Activated CD4-positive, alpha-beta T cell treated with anti-CD3 and anti-CD28 coated beads for 1 hour (primary cell): ENCODE measurements around the gene LRRC26.
A peak's percentile ranks its signal among the peaks of the same experiment; 100 is the strongest.

Experiments
- DNase-seq: peaks from one replicate; pipeline ENCODE4 v3.0.0-alpha.2; 2020

The LRRC26 gene

DNA sequence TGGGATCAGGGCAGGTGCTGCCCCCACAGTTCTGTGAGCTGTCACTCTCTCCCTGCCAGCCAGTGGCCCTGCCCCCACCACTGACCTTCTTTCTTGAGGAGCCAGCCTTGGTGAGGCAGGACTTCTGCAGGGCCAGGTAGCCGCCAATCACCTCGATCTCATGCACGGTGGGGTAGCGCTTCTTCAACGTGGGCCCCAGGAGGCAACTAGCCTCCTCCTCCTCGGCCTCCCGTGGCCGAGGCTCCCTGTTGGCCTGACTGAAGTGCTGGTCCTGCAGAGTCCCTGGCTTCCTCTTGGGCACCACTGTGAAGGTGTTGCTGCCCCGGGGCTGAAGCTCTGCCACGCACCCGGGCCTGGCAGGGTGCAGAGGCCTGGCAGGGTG lies 29.0 kb upstream of the LRRC26 start:
- DNase-seq = no peak

DNA sequence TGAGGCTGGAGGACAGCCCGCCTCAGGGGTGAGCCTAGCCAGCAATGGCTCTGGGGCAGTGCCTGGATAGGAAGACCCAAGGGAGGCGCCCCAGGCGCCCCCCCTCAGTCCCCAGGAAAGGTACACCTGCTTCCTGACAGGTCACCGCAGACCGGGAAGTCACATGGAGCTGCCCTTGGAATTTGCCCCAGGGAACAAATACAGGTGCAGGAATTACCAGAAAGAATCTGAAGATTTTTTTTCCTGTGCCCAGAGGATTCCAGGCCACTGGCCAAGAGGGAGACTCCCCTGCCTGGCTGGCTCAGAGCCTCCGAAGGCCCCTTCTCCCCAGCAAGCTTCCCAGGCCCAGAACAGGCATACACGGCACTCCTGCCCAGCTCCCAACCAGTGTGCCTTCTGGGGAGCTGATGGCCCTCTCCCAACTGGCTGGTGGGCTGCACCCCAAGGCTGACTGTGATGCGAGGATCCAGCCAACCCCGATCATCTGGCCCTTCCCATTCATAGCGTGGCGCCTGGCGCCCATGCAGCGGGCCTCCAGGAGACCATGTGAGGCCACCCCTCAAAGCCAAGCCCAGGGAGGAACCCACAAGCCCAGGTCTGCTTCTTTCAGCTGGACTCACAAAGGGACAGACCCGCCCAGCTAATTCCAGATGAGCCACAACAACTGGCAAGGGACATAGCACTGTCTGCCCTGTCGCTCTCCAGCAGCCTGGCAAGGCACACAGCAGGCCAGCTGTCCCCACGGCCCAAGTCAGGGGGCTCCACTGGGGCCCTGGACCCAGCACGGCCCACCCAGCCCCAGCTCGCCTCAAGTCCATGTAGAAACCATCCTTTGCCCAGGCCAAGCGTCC lies 28.4 kb upstream of the LRRC26 start:
- DNase-seq = no peak

DNA sequence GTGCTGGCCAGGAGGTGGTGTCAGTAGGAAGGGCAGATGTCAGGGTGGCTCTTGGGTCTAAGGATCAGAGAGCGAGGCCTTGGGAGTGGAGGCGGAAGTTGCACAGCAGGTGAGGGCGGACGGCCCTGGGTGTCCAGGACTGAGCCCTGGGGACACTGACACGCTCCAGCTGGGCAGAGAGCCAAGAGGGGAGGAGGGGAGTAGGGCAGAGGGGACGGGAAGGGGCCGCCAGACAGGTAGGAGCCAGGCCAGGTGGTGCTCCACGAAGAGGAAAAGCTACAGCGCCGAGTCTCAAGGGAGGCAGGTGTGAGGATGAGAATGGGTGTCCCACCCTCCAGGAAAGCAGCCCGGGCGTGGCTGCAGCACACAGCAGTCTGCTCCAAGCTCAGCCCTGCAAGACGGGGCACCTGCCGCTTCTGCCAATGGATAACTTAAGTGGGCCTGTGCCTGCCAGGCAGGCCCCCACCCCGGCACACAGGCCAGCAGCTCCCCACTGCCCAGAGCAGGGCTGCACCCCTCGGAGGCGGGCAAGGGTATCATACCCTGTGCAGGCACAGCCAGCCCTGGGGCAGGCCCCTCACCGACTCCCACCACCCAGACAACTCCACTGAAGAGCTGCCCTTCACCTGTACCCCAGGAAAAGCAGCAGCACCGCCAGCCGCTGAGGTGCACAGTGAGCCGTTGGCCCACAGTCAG lies 25.8 kb upstream of the LRRC26 start:
- DNase-seq = no peak

DNA sequence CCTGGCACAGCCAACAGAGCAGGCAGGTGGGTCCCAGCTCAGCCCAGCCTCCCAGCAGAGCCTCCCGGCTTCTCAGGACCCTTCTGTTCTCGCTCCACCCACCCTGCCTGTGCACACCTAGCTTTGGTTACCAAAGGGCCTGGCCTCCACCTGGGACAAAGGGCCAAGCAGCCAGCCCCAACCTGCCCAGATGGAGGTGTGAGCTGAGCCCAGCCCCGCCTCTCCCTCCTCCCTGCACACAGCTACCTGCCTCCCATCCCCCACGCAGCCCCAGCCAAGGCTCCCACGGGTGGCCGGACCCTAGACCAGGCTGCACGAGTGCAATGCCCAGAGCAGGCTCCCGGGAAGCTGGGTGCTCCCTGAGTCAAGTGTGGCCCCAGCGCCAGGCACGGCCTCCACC lies 25.1 kb upstream of the LRRC26 start:
- no peak for DNase-seq

DNA sequence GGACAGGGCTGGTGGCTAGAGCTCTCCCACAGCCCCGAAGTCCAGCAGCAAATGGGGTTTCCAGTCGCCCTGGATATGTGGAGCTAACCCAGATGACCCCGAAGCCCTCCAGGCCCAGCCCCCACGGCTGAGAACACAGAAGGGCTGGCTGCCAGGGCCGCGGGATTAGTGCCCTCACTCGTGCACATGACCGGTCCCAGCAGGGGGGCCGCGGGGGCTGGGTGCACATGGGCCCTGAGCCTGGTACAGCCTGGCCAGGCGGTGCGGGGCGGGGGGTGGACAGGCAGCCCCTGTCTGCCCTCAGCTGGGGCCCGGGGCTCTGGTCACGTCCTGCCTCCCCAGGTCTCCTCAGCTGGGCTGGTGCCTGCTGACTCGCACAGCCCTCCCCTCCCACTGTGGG lies 24.5 kb upstream of the LRRC26 start:
- no peak for DNase-seq

DNA sequence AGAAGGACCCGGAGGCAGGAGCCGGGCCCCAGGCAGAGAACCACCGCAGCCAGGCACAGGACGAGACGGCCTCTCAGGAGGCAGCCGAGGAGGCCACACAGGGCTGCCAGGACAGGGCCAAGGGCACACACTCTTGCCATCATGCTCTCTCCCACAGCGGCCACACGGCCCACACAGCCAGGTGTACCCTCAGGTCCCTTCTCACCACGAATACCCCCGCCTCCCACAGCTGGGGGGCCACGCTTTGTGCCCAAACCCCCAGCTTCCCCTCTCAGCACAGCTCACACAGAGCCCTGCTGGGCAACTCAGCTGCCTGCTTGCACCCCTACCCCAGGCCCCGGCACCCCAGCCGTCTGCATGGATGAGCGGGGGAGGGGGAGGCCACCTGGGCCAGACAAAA lies 23.9 kb upstream of the LRRC26 start:
- DNase-seq = no peak

DNA sequence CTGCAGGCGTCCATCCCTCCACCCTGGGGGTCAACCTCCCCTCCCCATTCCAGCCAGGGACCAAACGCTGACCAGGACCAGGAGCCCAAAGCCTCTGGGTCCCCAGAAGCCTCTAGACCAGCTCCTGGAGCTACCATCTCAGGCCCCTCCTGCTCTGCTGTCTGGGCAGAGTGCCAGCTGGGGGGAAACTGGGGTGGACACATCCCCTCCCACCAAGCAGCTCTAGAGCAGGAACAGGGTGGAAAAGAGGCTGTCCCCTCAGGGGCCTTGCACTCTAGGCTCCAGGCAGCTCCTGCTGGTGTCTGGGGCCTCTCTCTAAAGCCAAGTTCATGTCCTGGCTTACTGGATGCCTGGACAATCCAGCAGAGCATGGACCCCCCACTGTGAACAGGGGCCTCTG lies 23.0 kb upstream of the LRRC26 start:
- no peak for DNase-seq

DNA sequence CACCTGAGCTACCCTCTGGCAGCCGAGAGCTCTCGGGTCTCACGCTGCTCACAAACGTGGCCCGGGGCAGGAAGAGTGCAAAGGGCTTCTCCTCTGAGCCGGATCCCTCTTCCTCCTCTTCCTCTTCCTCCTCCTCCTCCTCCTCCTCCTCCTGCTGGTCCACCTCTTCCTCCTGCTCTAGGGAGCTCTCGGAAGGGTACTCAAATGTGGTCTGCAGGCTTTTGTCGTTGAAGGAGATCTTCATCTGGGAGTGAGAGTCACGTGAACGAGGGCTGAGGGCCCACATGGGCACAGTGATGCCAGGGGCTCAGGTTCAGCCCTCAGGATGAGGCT lies 22.6 kb upstream of the LRRC26 start:
- no peak for DNase-seq

DNA sequence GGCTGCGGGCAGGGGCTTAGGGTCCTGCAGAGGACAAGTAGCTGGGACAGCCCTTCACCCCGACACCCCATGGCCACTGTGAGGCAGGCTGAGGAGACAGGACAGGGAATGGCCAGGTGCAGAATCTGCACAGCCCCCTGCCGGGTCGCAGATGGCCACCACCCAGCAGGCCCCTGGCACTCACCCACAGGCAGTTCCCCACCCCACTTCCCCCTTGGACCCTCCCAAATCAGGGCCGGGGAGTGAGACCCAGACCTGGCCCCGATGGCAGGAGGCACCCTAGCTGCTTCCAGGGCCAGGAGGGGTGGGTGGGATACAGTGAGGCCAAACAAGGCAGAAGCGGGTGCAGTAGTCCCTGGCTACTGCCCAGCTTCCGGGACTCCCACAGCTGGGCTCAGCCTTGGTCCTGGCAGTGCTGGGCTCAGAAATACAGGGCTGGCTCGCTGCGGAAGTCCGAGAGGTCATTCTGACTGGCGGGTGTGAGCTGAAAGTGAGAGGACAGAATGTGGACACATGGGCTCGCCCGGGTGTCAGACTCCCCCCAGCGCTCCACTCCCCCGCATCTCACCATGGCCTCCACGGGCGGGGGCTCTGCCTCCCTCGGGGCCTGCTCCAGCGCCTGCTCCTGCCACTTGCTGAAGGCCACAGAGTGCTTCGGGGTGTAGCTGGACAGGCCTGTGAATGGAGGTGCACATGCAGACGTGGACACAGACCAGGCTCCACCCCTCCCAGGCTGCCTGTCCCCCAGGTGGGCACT lies 22.0 kb upstream of the LRRC26 start:
- no peak for DNase-seq

DNA sequence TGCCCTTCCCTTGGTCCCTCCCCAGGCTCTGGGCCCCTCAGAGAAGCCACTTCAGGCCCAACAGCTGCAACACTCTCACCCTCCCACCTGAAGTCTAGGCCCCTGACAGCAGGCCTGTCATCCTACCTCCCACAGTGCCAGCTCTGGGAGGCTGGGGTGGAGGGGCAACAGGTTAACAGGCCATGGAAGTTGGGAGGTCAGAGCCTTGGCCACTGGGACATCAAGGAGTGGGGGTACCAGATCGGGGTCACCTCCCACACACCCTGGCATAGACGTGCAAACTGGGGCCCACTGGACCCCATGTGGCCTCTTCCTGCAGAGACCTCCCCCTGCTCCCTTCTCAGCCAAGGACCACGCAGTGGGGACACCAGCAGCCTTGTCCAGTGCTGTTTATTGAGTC lies 21.4 kb upstream of the LRRC26 start:
- DNase-seq = no peak

DNA sequence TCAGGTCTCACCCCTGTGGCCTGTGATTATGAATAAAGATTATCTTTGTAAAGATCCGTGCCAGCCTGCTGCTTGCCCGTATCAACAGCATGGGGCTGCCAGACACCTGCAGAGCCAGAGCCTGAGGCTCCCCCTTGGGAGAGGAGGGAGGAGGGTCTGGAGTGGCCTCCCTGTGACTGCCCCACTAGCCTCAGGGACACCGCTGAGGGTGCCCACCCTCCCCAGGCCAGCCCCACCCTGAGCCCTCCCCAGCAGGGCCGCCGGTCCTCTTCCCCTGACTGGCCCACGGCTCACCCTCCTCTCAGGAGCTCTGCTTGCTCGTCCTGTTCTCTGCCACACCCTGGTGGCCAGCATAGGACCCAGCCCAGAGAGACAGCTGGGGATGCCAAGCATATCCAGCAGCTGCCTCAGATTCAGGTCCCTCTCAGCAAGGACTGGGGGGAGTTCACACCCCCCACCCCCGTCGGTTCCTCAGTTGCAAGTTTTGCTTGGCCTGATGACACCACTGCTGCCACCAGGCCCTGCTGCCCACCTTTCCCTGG lies 20.5 kb upstream of the LRRC26 start:
- DNase-seq = no peak

DNA sequence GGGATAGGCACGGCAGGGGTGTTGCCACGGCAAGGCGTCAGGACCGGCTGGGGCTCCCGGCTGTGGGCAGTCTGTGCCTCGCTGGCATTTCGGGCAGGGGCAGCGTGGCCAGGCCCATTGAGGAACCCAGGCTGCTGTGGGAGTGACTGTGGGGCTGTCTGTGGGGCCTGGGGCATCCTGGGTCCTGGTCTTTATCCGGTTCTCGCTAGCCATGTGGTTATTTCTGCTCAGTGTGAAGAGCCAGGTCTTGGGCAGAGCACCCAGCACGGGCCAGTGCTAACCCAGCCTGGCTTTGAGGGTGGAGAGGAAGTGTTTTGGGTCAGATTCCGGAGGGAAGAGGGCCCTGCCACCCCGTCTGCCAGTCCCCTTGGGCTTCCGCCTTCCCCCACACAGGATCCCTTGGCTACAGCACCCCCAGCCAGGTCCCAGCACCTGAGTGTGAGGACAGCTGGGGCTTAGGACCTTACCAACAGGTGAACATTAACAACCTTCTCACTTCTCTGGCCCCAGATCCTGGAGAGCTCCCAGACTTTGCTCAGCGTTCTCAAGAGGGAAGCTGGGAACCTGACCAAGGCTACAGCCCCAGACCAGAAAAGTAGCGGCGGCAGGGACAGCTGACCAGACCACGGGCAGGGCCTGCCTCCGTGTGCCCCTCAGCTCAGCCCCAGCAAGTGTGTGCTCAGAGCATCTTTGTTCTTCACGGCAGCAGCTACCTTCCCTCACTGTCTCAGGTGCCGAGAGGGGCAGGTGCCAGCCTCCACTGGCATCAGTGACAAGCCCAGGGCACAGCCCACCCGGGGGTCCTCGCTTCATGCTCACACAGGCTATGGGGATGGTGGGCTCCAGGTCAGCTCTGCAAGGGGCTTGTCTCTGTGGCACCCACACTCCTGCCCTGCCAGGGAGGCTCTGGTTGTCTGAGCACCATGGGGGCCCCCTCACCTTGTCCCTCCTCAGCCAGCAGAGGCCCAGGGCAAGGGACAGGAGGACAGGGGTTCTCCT lies 19.7 kb upstream of the LRRC26 start:
- no peak for DNase-seq

DNA sequence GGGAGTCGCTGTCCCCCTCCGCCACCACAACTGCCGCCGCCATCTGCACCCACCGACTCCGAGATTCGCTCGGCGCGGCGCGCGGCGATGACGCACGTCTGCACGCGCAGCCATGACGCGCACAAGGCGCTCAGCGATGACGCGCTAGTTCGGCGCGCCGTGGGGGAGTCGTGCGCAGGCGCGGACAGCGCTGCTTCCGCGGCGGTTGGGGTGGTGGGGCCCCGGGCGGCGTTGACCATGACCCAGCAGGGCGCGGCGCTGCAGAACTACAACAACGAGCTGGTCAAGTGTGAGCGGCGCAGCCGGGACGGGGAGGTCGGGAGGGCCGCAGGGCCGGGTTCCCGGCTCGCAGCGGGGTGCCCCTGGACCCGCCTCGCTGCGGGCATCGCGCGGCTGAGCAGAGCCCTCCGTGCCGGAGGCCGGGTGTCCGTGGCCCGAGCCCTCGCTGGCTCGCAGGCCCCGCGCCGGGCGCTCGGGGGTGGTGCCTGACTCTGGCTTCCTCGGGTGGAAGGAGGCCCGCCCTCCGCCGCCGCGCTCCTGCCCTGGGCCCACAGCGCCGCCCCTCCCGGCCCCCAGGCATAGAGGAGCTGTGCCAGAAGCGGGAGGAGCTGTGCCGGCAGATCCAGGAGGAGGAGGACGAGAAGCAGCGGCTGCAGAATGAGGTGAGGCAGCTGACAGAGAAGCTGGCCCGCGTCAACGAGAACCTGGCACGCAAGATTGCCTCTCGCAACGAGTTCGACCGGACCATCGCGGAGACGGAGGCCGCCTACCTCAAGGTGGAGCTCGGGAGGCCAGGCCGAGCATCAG lies 18.8 kb upstream of the LRRC26 start, which contains the start of the genes ANAPC2 and SSNA1:
Gene ANAPC2, minus strand, starts transcription at position 71 of the 807 bp plus-strand sequence. Its CDS starts 28 bp downstream, at position 43.
Gene SSNA1, plus strand, starts transcription at position 187 of the 807 bp plus-strand sequence. Its CDS starts 51 bp downstream, at position 238.
- peak; percentile 92 for DNase-seq

DNA sequence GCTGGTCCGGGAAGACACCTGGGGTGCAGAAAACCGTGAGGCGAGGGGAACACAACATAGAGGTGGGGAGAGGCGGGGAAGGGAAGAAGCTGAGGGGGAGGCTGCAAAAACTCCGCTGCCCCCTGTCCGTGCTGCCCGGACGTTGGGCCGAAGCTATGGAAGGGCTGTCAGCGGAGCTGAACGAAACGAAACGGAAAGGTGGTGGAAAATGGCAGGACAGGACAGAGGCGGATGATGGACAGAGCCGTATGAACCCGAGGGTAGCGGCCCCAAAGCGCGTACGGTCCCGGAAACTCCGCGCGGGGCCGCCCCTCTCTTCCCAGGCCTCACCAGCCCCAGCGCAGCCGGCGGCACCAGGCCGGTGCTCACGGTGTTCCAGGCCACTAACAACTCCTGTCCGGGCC lies 18.2 kb upstream of the LRRC26 start:
- no peak for DNase-seq

DNA sequence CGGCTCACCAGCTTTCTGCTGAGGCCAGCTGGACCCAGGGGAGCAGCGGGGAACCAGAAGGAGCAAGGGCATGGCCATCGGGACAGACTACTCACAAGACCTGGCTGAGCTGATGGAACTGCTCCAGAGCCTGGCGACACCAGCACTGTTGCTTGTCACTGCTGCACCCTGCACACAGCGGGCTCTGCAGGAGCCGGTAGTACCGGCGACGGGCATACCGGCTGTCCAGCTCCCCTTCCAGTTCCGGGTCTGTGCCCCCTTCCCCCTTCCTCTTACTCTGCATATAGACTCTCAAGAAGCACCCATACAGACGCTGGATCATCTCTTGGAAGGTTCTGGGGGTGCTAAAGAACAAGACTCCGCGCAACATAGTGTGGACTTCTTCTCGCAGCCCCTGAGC lies 17.5 kb upstream of the LRRC26 start:
- no peak for DNase-seq

DNA sequence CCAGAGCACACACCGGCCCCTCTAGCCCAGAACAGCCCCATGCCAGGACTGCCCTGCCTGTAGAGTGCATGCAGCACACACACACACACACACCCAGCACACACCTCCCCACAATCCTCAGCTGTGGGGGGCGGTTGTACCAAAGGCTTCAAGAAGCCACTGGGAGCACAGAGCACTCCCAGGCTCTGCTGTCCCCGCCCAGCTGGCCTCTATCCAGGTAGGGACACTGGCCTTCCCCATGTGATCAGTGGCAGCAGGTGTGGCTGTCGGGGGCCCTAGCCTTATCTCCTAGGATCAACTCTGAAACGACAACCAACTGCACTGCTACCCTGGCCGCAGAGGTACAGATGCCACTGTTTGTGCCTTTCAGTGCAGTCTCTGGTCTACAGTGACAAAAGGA lies 16.5 kb upstream of the LRRC26 start:
- no peak for DNase-seq

DNA sequence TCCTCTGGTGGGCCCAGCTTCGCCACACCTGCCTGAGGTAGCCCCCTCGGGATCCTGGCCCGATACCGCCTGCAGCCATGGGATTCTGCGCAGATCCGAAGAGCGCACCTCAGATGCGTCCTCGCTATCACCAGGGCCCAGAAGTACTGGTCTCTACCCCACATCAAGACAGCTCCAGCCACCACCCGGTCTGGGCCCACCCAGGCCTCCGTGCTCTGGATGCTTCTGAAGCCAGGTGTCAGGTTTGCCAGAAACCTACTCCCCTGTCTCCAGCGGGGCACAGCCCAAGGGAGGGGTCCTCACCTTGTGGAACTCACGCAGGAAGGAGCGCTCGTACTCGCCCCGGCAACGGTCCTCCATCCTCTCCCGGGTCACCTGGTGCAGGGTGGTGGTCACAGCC lies 16.1 kb upstream of the LRRC26 start:
- DNase-seq = no peak

DNA sequence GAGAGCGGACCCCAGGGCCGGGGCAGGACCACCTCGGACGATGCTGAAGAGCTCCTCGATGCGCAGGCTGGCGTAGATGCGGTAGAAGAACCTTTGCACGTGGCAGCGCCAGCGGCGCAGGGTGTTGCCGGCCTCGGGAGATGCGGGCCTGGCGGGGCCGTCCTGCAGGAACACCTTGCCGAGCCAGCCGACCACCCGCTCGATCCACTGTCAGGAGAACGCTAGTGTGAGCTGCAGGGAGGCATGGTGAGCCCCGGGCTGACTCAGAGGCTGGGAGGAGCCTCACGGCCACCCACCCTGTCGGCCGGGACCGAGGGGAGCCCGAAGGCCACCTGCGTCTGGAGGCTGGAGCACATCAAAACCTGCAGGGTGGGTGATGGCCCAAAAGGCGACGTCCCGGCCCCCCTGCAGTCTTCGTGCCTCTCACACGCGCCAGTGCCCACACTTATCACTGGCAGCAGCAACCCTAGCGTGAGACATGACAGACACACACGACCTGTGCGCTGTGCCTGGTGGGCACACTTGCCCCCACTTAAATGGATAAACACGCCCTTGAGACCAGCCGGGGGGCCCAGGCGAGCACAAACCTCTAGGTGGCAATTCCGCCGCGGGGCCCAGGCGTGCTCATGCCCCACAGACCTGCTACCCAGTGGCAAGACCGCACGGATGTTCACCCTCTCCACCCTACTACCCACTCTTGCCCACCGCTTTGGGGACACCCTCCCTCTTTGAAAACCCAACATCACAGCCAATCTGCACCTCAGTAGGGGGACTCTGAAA lies 15.2 kb upstream of the LRRC26 start:
- no peak for DNase-seq

DNA sequence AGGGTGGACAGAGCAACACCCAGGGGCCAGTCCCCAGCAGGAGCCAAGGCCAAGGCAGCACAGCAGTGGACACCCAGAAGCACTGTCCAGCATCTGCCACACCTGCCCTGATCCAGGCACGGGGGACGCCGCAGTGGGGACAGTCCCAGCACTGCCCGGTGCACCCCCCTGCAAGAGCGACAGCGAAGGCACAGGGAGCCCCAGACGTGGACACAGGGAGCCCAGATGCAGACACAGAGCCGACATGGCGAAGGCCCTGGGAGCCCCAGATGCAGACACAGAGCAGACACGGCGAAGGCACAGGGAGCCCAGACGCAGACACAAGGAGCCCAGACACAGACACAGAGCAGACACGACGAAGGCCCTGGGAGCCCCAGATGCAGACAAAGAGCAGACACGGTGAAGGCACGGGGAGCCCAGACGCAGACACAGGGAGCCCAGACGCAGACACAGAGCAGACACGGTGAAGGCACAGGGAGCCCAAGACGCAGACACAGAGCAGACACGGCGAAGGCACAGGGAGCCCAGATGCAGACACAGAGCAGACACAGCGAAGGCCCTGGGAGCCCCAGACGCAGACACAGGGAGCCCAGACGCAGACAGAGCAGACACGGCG lies 14.2 kb upstream of the LRRC26 start:
- no peak for DNase-seq

DNA sequence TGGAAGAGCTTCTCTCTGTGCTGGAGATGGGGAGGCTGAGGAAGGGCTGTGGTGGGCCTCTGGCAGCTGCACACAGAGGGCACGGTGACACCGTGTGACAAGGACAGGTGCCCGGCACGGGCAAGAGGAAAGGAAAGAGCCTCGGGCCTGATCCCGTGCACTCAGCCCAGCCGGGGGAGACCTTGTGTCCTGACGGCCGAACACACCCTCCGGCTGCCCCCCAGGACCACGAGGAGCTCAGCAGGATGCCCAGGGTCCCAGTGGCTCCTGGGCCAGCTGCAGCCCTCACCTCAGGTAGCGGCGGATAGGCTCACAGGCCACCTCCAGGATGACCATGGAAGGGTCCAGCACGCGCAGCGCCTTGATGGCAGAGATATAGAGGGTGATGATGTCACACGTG lies 13.0 kb upstream of the LRRC26 start:
- DNase-seq = no peak
